Ureter (tissue), 1 donor: ENCODE results near the gene ELMOD2. TPM values are rescaled to one million over a fixed set of nuclear protein-coding genes. Genes with fewer than 3 reads are reported as not detected.
"Not testable (repeated sequence)": the region's sequence is repeated elsewhere in the genome, so short reads cannot be mapped to it uniquely, and the experiment has no call there.

Experiments used
- DNase-seq: peaks from one replicate; pipeline ENCODE4 v3.0.0-alpha.2; 2020; ENCODE audit warnings: low spot score
- total RNA-seq: library from RNA; stranded (reverse); gene quantifications from one replicate; pipeline ENCODE4 v1.2.4, GENCODE V29; 2023
- donor health status: DM: yes; HTN: yes; CAD: no.

ELMOD2 gene
- total RNA-seq: 29.5 TPM

GRCh38 chr4:140523857-140524742, at the start of gene ELMOD2:
ELMOD2 (plus strand) TSS chr4:140524168; CDS start chr4:140525429, 1,261 bp downstream.
- peak; percentile 99 for DNase-seq

GRCh38 chr4:140483445-140483844, 40.5 kb upstream of the ELMOD2 start:
- DNase-seq: no peak

GRCh38 chr4:140485939-140486338, 38.0 kb upstream of the ELMOD2 start:
- DNase-seq: no peak

- DNase-seq: no peak
Observed at GRCh38 chr4:140497405-140497746, 26.6 kb upstream of the ELMOD2 start.

- DNase-seq: no peak
Observed at GRCh38 chr4:140497747-140498636, 26.0 kb upstream of the ELMOD2 start, which contains the start of gene MGAT4D. MGAT4D (minus strand) TSS chr4:140498293; CDS start chr4:140498222, 71 bp downstream.

GRCh38 chr4:140499391-140499790, 24.6 kb upstream of the ELMOD2 start:
- no peak for DNase-seq

- no peak for DNase-seq
Observed at GRCh38 chr4:140504261-140504660, 19.7 kb upstream of the ELMOD2 start.

- DNase-seq: not testable (repeated sequence)
Observed at GRCh38 chr4:140513765-140514164, 10.2 kb upstream of the ELMOD2 start.

- DNase-seq: no peak
Observed at GRCh38 chr4:140515423-140515822, 8.5 kb upstream of the ELMOD2 start.

GRCh38 chr4:140523370-140523856, 555 bp upstream of the ELMOD2 start:
- no peak for DNase-seq

GRCh38 chr4:140529434-140529833, 5.5 kb downstream of the ELMOD2 start:
- no peak for DNase-seq

- no peak for DNase-seq
Observed at GRCh38 chr4:140533951-140534480, 10.0 kb downstream of the ELMOD2 start.

- no peak for DNase-seq
Observed at GRCh38 chr4:140556372-140557085, 32.6 kb downstream of the ELMOD2 start.

- DNase-seq: no peak
Observed at GRCh38 chr4:140557831-140558435, 34.0 kb downstream of the ELMOD2 start.

- no peak for DNase-seq
Observed at GRCh38 chr4:140559696-140560095, 35.7 kb downstream of the ELMOD2 start.

GRCh38 chr4:140568507-140569306, 44.7 kb downstream of the ELMOD2 start, which contains the start of gene UCP1:
UCP1 (minus strand) TSS chr4:140568961; CDS start chr4:140568729, 232 bp downstream.
- no peak for DNase-seq

- DNase-seq: no peak
Observed at GRCh38 chr4:140569307-140569638, 45.3 kb downstream of the ELMOD2 start.

GRCh38 chr4:140571620-140572019, 47.7 kb downstream of the ELMOD2 start:
- no peak for DNase-seq

- no peak for DNase-seq
Observed at GRCh38 chr4:140575489-140575888, 51.5 kb downstream of the ELMOD2 start.

GRCh38 chr4:140579278-140579677, 55.3 kb downstream of the ELMOD2 start:
- no peak for DNase-seq
